Measurements from ENCODE around the gene MEIOB.
"Not testable (repeated sequence)": the region's sequence is repeated elsewhere in the genome, so short reads cannot be mapped to it uniquely, and the experiment has no call there.

Gene MEIOB

DNA sequence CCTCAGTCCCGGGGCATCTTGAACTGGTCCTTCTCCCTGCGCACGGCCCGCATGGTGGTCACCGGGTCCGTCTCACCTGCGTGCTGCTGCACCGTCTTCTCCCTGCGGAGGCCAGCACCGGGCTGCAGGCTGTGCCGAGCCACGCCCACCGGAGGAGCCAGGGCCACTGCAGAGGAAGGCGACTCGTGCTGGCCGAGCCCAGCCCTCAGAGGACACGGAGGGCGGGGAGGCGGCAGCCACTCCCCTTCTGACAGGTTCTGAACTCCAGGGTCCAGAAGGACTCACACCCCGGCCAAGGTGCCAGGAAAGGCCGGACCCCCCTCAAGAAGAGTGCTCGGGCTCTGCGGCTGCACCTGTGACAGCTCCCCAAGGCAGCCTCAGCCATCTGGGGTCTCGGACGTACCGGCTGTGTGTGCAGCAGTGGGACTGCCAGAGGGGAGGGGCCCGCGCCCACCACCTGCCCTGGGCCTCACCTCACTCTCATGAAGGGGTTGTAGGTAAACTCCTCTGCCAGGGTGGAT lies 62.6 kb downstream of the MEIOB start:
- no peak for DNase-seq

DNA sequence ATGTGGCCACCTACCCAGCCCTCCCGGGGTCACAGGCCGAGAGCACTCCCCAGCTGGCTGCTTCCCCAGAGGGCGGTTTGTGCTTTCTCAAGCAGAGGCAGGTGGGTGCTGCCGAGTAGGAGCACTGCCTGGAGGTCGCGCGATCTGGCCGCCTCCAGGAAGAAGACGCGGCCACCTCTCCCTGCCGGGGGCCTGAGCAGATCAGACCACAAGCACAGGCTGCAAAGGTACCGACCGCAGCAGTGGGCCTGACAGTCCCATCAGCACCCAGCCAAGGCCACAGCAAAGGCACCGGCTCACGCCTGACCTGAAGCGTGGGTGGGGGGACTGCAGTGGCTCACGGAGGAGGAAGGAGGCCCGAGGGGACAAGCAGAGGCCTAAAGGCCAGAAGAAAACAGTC lies 63.3 kb downstream of the MEIOB start:
- no peak for DNase-seq

DNA sequence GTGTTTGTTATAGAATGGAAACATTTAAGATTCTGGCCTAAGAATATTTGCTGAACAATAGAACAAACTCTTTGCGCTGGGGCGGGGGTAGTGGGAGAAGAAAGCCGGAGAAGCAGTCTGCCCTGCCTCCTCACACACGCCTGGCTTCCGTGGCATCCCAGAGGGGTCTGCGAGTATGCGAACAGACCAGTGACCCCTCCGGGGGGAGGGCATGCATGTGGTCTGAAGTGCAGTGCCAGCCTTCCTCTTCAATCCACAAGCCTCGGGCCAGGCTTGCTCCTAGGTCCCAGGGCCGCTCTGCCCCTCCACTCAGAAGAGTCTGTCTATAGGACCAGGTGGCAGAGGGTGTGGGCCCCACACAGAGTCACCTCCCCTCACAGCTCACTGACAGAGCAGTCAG lies 64.3 kb downstream of the MEIOB start:
- no peak for DNase-seq

DNA sequence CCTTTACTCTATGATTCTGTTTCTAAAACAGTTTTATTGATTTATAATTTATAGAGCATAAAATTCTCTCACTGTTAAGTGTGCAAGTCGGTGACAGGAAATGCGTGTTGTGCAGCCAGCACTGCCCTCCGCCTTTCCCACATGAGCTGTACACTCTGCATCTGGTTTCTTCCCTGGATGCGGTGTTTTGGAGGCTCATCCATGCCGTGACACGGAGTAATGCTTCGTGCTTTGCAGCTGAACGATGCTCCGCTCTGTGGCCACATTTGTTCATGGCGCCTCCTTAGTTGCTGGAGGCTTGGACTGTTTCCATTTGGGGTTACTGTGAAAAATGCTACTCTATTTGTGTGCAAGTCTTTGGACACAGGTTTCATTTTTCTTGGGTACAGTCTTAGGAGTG lies 71.3 kb downstream of the MEIOB start:
- DNase-seq, result no peak

DNA sequence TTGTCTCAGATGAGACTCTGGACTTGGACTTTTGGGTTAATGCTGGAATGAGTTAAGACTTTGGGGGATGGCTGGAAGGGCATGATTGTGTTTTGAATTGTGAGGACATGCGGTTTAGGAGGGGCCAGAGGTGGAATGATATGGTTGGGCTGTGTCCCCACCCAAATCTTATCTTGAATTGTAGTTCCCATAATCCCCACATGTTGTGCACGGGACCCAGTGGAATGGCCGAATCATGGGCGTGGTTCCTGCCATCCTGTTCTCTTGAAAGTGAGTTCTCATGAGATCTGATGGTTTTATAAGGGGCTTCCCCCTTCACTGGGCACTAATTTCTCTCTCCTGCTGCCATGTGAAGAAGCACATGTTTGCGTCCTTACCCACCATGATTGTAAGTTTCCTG lies 72.7 kb downstream of the MEIOB start:
- not testable (repeated sequence) for DNase-seq

DNA sequence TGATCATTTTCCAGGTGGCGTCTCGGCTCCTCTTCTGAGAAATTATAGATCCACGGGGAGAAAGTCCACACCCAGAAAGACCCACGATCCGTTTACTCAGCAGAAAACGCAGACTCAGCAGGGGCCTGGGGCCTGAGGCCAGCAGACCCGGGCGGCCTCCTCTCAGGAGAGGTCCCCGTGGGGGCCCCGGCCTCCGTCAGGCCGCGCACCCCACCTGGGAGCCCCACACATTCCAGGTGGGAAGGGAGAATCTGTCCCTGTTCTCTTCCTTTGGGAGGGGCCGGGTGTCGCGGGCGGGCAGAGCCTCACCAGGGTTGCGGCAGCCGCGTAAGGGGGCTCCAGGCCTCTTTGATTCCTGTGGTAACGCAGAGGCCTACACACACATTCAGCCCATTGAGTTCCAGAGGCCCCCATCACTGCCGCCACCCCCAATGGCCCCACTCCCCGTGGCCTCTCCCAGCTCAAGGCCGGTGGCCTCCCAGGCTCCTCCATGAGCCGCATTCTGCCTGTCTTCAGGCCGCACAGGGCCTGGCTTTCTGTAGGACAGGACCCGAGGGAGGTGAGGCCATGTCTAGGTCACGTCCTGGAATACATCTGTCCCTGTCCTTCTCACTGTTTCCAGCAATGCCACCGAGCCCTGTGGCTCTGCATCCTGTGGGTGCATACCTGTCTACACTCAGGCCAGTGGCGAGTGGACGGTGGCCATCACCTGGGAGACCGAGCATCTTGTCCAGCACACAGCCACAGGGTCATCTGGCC lies 76.9 kb downstream of the MEIOB start:
- no peak for DNase-seq

DNA sequence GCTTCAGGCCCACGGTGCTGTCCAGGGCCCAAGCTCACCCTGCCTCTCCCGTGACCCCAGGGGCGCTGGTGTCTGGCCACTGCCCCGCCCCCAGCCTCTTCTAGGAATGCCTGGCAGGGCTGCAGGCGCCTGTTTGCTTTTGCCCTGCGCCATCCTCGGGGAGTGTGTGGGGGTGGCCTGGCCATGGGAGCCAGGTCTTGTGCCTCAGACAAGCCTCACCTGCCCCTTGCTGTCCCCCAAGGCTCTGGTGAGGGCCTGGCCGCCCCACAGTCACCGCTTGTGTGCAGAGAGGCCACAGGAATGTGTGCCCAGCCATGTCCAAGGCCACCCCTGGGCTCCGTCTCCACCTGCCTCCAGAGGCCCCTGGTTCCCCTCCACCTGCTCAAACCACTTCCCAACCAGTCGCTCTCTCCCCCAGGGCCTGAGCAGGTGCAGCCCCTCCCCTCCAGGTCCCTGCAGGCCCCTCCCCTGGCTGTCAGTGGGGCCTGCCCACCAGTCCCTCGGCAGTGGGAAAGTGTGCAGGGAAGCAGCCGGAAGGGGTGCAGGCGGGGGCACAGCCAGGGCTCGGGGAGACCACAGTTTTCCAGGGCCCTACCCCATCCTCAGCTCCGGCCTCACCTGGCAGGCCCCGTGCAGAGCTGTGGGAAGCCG lies 77.6 kb downstream of the MEIOB start:
- no peak for DNase-seq

DNA sequence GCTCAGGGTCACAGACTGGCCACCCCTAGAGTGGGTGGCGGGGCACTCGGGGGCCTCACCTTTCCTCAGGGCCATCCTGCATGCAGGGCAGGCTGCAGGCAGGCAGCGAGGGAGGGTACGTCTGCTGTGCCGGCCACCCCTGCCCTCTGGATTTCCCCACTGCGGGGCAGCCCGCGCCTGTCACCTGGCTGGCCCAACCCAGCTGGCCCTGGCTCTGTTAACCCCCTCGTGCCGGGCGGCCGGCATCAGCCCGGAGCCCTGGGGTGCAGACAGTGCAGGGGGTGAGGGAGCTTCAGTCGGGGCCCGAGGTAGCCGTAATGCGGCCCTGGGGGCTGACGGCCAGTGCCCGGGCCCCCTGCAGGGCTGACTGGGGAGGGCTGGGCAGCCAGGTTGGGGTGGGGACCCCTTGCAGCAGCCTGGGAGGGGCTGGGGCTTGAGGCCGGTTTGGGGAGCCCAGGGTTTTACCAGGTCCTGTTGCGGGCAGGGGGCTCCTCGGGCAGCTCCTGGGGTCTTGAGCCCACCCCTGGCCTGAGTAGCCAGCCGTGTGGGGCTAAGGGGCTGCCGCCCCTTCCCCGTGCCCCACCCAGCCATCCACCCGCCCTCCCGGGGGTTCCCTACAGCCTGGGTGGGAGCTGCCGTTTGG lies 78.3 kb downstream of the MEIOB start, which contains the start of gene IGFALS:
TSS of gene IGFALS (minus strand) at position 128 of the 643 bp plus-strand sequence. CDS start at position 75, 53 bp downstream.
- DNase-seq, result no peak

DNA sequence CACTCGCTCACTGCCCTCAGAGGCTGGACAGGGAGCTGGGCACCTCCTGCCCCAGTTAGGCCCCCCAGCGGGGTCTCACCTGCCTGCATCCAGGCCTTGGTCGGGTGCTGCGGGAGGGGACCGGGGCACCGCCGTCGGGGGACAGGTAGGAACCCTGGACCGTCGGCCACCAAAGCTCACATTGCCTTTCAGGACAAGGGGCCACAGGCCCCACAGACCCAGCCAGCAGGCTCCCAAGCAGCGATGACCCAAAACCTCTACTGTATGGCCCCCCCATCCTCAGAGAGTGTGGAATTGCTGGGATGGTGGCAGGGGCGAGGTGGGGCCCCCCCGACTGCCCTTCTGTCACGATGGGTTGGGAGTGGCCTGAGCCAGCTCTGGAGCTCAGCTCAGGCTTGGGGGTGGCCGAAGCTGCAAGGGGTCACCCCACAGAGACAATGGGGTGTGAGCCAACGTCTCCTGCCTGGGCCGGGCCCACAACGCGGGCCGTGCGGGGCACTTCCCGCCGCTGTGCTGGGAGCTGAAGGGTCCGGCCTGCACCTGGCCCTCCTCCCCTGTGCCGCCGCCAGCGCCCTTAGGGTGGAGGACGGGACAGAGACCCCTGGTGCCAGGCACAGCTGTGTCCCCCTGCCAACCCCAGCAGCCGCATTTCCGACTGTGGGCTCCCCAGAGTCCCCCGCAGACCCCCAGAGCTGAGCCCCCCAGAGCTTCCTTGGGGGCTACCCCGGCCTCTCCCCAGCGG lies 79.0 kb downstream of the MEIOB start:
- no peak for DNase-seq

DNA sequence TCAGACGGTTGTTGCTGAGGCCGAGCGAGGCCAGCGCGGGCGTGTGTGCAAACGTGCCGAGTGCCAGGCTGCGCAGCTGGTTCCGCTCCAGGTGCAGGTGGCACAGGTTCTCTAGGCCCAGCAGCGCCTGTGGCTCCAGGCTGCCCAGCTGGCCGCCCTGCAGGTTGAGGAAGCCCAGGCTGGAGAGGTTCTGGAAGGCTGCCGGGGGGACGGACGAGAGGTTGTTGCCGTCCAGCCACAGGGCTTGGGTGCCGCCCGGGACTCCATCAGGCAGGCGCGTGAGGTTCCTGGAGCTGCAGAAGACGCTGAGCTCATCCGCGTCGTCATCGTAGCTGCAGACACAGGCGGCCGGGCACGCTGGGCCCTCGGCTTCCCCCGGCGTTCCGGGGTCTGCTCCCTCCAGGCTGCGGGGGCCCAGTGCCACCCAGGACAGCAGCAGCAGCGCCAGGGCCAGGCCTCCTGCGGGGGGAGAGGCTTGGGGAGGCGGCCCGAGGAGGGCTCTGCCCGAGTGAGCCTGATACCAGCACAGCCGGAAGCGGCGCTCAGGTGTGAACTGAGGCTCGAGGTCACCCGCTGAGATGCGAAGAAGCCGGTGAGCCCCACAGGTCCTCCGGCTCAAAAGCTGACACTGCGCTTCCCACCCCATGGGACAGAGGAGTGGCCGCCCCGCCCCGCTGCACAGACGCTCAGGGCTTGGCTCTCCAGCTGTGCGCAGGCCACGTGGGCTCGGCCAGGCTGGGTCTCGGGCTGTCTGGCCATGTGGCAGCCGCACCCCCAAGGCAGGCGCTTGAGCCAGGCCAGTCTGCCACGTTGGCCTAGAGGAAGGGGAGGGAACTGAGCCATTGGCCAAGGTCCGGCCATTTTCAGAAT lies 79.8 kb downstream of the MEIOB start:
- DNase-seq, result no peak

DNA sequence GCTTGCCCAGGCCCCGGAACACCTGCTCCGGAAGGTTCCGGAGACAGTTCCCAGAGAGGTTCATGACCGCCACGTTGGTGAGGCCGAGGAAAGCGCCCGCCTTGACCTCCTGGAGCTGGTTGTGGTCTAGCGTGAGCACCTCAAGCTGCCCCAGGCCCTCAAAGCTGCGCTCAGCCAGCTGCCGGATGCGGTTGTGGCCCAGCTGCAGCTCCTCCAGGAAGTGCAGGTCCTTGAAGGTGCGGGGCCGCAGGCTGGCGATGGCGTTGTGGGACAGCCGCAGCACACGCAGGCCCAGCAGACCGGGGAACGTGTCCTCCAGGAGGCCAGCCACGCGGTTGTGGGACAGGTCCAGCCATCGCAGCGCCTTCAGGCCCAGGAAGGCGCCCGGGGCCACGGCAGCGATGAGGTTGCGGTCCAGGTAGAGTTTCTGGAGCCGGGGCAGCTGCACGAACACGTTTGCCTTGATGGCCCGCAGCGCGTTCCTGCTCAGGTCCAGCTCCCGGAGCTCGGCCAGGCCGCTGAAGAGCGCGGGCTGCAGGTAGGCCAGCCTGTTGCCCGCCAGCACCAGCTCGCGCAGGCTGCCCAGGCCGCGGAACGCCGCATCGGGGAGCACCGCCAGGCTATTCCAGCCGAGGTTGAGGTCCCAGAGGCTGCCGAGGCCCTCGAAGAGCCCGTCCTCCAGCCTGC lies 80.6 kb downstream of the MEIOB start:
- DNase-seq, result no peak

DNA sequence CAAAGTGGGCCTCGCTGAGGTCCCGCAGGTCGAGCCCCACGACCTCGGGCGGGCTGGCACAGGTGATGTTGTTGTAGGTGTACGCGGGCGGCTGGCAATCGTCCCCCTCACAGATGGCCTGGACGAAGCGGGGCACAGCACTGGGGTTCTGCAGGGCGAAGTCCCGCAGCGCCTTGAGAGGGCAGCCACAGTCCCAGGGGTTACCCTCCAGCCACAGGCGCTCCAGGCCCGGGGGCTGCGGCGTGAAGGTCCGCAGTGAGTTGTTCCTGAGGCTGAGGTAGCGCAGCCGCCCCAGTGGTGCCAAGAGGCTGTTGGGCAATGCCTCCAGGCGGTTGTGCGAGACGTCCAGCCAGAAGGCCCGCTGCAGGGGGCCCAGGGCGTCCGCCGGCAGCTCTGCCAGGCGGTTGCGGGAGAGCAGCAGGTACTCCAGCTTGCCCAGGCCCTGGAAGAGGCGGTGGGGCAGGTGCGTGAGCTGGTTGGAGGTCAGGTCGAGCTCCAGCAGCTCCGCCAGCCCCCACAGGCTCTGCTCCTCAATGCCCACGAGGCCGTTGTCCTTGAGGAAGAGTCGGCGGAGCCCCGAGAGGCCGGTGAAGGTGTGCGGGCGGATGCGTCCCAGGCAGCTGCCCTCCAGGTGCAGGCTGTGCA lies 81.2 kb downstream of the MEIOB start:
- DNase-seq, result no peak

DNA sequence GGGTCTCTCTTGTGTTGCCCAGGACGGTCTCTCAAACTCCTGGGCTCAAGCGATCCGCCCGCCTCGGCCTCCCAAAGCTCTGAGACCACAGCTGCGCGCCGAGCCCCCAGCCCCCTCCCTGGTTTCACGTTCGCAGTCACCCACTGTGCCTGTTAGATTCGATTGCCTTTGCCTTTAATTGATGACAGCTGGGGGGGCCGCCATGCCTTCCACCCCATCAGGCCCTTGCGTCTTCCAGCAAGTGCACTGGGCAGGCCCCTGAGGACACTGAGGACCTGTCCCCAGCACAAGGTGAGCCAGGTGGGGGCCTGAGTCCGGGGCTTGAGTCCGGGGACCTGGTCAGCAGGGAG lies 81.7 kb downstream of the MEIOB start:
- DNase-seq, result no peak

DNA sequence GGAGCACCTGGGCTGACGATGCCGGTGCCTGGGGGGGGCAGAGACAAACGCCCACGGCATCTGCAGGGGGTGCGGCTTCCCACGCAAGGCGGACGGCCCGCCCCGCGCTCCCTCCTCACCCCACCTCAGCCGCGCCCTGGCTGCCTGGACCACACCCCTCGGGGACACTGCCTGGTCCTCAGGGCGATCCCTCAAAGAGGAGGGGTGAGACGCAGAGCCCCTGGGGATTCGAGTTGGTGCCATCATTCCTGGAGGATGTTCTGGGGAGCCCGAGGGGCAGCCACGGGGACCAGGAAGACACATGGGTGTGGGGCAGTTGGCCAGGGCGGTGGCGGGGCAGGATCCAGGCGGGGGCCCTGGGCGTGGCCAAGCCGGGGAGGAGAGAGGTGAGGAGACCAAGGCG lies 82.3 kb downstream of the MEIOB start:
- no peak for DNase-seq

DNA sequence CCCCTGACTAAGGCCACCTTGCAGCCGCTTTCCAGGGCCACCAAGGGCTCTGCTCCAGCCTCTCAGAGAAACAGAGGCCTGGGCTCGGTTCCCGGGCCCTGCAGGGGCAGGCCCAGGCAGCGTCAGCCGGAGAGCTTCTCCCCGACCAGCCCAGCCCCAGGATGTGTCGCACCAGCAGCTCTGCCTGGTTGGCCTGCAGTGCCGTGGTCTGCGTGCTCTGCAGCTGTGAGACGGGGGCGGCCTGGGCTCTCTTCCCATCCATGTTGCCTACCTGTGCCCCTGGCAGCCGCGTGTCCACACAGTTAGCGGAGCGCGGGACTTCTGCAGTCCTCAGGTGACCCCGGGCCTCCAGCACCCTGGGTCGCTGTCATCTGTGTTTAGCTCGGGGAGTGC lies 83.3 kb downstream of the MEIOB start:
- DNase-seq, result no peak

DNA sequence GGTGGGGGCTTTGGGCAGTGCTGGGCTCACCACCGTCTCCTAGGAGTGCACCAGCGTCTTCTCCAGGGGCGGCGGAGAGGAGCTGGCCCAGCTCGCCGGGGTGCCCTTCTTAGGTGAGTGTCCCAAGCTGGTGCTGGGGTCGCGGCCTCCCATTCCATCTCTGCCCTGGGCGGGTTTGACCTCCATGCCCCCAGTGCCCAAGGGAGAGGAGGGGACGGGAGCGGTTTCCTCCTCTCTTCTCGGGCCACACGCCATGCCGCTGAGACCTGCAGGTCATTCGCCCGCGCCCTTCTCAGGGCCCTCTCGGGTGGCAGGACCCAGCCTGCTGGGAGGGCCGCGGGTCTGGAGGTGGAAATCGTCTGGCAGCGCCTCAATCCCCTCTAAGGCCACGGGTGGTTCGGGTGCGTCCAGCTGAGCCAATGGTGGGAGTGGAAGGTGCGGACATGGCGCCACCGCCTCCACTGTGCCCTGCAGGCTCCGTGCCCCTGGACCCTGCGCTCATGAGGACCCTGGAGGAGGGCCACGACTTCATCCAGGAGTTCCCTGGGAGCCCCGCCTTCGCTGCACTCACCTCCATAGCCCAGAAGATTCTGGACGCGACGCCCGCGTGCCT lies 83.8 kb downstream of the MEIOB start:
- no peak for DNase-seq

DNA sequence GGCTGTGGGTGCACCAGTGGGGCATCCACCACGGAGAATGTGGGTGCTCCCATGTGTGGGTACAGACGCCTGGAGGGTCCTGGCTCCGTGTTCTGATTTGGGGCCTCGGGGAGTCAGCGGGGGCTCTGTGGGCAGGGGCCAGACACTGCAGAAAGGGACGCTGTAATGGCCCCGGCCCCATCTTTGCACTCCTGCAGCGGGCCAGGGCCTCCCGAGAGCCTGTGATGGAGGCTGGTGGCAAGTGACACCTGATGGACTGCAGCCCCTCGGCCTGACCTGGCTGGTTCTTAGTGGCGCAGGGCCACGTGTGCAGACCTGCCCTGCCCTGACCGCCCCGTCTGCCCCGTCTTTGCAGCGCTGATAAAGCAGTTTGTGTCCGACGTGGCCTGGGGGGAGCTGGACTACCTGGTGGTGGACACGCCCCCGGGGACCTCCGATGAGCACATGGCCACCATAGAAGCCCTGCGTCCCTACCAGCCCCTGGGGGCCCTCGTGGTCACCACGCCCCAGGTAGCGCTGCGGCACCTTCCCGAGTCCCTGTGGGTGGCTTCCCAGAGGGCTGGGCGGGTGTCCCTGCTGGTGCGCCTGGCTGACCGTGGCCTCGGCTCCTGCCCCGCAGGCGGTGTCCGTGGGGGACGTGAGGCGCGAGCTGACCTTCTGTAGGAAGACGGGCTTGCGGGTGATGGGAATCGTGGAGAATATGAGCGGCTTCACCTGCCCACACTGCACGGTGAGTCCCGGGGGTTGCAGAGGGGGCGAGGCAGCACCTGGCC lies 84.5 kb downstream of the MEIOB start:
- no peak for DNase-seq

DNA sequence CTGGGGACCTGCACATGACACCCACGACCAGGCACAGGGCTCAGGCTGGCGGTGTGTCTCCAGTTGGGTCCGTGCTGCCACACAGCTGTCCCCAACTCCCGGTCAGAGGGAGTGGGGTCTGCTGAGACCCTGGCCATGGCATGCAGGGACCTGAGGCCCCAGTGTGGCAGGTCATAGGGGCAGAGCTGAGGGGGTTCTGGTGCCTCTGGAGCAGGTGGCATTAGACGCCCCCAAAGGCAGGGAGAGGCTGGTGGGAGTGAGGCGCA lies 85.0 kb downstream of the MEIOB start:
- DNase-seq, result no peak

DNA sequence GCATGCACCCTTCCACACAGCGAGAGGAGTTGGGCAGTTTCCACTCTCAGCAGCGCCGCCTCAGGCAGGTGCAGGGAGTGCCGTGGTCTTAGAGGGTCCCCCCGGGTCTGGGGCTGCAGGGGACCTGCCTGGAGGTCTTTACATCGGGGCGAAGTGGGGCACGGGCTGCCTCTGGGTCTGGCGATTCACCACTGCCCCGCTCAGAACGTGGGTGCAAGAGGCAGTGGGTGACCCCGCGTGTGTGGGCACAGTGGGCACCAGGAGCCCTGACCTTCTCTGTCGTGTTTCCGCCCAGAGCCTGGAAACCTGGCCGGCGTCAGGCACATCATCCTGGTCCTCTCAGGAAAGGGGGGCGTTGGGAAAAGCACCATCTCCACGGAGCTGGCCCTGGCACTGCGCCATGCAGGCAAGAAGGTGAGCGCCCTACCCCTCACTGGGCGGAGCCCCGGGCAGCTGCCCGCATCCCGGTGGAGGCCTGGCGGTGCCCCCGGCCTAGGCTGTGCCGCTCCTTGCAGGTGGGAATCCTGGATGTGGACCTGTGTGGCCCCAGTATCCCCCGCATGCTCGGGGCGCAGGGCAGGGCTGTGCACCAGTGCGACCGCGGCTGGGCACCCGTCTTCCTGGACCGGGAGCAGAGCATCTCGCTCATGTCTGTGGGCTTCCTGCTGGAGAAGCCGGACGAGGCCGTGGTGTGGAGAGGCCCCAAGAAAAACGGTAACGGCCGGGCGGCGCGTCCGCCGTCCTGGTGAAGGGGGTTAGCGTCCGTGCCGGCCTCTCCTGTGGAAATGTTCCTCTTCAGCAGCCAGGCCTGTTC lies 85.5 kb downstream of the MEIOB start:
- DNase-seq, result no peak
